Midbrain (tissue), 1 donor: Measurements from ENCODE around the gene KRTAP5-3.

Experiments used
- DNase-seq: peaks from one replicate; lab custom pipeline; 2025; lab: John Stamatoyannopoulos, UW

Gene KRTAP5-3

GRCh38 chr11:1565173-1565903, 42.9 kb downstream of the KRTAP5-3 start:
- DNase-seq = no peak

- DNase-seq = peak; percentile 27
Observed at GRCh38 chr11:1564535-1565172, 43.6 kb downstream of the KRTAP5-3 start.

- no peak for DNase-seq
Observed at GRCh38 chr11:1563697-1564534, 44.3 kb downstream of the KRTAP5-3 start.

GRCh38 chr11:1563149-1563638, 45.1 kb downstream of the KRTAP5-3 start:
- DNase-seq = no peak

- no peak for DNase-seq
Observed at GRCh38 chr11:1562469-1563148, 45.7 kb downstream of the KRTAP5-3 start.

- no peak for DNase-seq
Observed at GRCh38 chr11:1561955-1562354, 46.3 kb downstream of the KRTAP5-3 start.

- DNase-seq = no peak
Observed at GRCh38 chr11:1561266-1561665, 47.0 kb downstream of the KRTAP5-3 start.

GRCh38 chr11:1560649-1561251, 47.5 kb downstream of the KRTAP5-3 start:
- no peak for DNase-seq

- DNase-seq = no peak
Observed at GRCh38 chr11:1560002-1560648, 48.1 kb downstream of the KRTAP5-3 start.

- DNase-seq = peak; percentile 90
Observed at GRCh38 chr11:1559111-1559951, 48.9 kb downstream of the KRTAP5-3 start.

GRCh38 chr11:1558775-1559110, 49.5 kb downstream of the KRTAP5-3 start:
- no peak for DNase-seq

- DNase-seq = peak; percentile 55
Observed at GRCh38 chr11:1557904-1558774, 50.1 kb downstream of the KRTAP5-3 start.
